Stimulated activated naive CD8-positive, alpha-beta T cell treated with anti-CD3 and anti-CD28 coated beads, Interleukin-15, Interleukin-2, amounts not matched to agents 100 ng/mL and 50 ng/mL, for 24 hours (primary cell): ENCODE data around the gene OPA3.

ENCODE experiments used
- H3K27ac Mint-ChIP-seq: one replicate; pipeline ENCODE4 v1.8.0; 2021; ENCODE audit warnings: mild to moderate bottlenecking, mixed read lengths
- H3K27me3 Mint-ChIP-seq: one replicate; pipeline ENCODE4 v1.8.0; 2021; ENCODE audit warnings: mixed read lengths
- H3K36me3 Mint-ChIP-seq: one replicate; pipeline ENCODE4 v1.8.0; 2021; ENCODE audit warnings: low read depth, mixed read lengths
- H3K4me1 Mint-ChIP-seq: one replicate; pipeline ENCODE4 v1.8.0; 2021; ENCODE audit warnings: low read depth, mixed read lengths
- H3K4me3 Mint-ChIP-seq: one replicate; pipeline ENCODE4 v1.8.0; 2021; ENCODE audit warnings: mild to moderate bottlenecking, mixed read lengths
- H3K9me3 Mint-ChIP-seq: one replicate; pipeline ENCODE4 v1.8.0; 2021; ENCODE audit warnings: mixed read lengths

OPA3 gene

DNA sequence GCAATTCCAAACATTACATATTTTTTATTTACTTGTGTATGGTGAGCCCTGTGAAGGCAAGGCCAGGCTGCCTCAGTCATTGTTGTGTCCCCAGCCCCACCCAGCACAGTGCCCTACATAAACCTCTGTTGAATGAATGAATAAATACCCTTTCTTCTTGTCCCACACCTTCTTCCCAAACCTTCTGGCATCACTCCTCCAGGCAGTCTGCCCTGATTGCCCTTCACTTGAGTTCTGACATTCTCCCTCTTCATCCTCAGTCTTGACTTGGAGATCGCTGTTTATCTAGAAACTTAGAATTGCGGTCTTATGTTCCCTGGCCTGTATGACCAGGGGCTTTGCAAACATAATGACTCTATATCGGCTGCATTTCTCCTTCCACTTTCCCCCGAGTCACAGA is 5.2 kb upstream of the OPA3 start:
- H3K4me3 Mint-ChIP-seq: no peak overlapping the region
- no peaks in the 10 kb centered on the region for H3K36me3 Mint-ChIP-seq
- H3K9me3 Mint-ChIP-seq: no peaks in the 10 kb centered on the region
- H3K27me3 Mint-ChIP-seq: peaks cover 42% of the 10 kb centered on the region
- H3K4me1 Mint-ChIP-seq: peaks cover 21% of the 10 kb centered on the region
- H3K27ac Mint-ChIP-seq: no peak overlapping the region

DNA sequence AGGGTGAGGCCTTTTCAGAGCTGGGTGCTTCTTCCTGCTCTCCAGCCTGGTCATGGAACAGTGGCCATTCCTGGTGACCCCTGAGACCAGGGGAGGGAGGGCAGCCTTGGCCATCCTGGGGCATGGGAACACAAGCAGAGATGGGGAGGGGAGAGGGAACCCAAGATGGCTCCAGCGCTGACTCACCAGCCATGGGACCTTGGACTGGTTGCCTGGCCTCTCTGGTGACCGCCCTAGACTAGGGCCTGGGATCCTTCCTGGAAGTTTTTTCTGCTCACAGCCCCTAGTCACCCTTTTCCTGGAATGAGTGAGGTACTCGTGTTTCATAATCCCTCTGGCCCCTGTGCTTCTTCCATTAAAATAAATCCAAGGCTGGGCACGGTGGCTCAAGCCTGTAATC is 3.3 kb upstream of the OPA3 start:
- Mint-ChIP-seq H3K4me3 (no peak overlapping the region), H3K4me1 (peaks cover 31% of the 10 kb centered on the region), H3K9me3 (no peaks in the 10 kb centered on the region), H3K27ac (no peak overlapping the region), H3K27me3 (peaks cover 39% of the 10 kb centered on the region), H3K36me3 (peaks cover 1% of the 10 kb centered on the region)

DNA sequence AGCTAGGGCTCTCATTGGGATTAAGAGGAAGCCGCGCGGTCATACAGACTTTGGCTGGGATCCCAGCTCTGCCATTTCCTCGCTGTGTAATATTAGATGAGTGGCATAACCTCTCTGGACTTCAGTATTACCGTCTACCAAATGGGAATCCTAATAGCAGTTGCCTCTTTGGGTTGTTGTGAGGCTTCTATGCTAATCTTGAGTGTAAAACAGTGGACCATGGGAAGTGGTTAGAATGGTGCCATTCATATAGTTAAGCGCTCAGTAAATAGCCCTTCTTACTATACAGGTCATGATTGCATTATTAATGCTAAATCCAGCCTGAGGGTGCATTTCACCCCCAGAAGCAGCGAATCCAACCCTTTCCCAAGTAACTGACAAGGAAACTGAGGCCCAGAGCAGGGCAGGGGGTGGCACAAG is 566 bp upstream of the OPA3 start:
- peak overlapping the region; percentile 95 for H3K27ac Mint-ChIP-seq
- peak overlapping the region; percentile 94 for H3K4me3 Mint-ChIP-seq
- H3K36me3 Mint-ChIP-seq: peaks cover 12% of the 10 kb centered on the region
- H3K9me3 Mint-ChIP-seq: no peaks in the 10 kb centered on the region
- H3K4me1 Mint-ChIP-seq: peaks cover 25% of the 10 kb centered on the region
- H3K27me3 Mint-ChIP-seq: peaks cover 18% of the 10 kb centered on the region

GRCh38 chr19:45581576-45581975 is 3.0 kb downstream of the OPA3 start:
- Mint-ChIP-seq H3K27ac (no peak overlapping the region), H3K4me1 (peaks cover 37% of the 10 kb centered on the region), H3K27me3 (no peaks in the 10 kb centered on the region), H3K4me3 (no peak overlapping the region), H3K9me3 (no peaks in the 10 kb centered on the region), H3K36me3 (peaks cover 12% of the 10 kb centered on the region)

DNA sequence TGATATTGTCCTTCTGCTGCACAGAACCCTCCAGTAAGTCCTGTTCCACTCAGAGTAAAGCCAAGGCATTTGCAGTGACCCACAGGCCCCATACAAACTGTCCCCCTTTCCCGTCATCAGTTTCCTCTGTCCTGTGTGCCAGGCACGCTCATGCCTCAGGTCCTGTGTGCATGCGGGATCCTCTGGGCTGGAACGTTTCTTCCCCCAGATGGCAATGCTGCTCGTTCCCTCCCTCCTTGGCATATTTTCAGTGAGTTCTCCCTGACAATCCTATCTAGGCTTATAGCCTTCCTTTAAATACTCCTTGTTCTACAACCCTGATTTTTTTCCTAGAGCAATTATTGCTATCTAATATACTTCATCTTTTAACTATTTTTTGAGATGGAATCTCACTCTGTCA is 5.7 kb downstream of the OPA3 start:
- no peaks in the 10 kb centered on the region for H3K27me3 Mint-ChIP-seq
- H3K27ac Mint-ChIP-seq: no peak overlapping the region
- peaks cover 27% of the 10 kb centered on the region for H3K4me1 Mint-ChIP-seq
- no peaks in the 10 kb centered on the region for H3K9me3 Mint-ChIP-seq
- peaks cover 12% of the 10 kb centered on the region for H3K36me3 Mint-ChIP-seq
- no peak overlapping the region for H3K4me3 Mint-ChIP-seq

DNA sequence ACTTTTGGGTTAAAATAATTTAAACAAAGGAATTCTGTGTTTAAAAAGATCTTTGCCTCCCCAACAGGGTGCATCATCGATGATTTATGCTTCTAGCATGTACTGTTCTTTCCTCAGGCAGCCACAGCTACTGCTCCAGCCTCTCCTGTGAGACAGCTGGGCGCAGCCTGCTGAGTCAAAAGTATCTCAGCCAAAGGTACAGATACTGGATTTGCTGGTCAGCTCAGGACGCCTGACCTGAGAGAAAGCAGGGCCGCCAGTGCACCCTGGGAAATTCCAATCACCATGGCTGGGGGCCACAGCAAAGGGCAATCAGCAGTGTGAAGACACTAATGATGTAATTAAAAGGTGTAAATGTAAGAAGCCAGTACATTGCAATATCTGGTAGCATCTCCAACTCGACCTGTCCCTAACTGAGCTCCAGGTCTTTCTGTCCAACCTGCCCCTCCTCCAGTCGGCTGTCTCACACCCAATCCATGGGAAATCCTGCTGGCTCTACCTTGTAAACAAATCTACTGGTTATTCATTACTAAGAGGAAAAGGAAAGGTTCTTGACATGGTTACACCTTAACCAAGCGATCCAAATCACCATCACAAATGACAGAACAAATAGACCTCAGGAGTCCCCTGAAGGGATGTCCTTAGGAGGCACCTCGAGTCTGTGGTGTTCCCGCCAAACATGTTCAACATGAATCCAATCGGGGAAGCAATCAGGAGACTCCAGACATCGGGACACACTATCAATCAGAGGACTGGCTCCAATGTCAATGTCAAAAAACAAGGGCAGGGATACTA is 7.3 kb downstream of the OPA3 start:
- no peak overlapping the region for H3K4me3 Mint-ChIP-seq

DNA sequence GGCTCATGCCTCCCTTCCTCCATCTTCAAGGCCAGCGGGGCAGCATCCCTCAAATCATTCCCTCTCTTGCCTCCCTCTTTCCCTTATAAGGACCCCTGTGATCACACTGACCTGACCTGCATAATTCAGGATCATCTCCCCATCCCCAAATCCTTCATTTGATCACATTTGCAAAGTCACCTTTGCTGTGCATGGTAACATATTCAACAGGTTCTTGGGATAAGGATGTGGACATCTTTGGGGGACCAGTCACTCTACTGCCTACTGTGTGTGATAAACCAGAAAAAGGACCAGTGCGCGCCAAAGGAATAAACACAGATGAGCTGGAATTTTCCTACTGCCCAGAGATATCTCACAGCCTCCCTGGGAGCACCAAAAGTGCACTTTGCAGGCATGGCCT is 7.9 kb downstream of the OPA3 start:
- H3K27ac Mint-ChIP-seq: no peak overlapping the region
- H3K4me3 Mint-ChIP-seq: no peak overlapping the region
- H3K4me1 Mint-ChIP-seq: peaks cover 15% of the 10 kb centered on the region
- H3K27me3 Mint-ChIP-seq: no peaks in the 10 kb centered on the region
- peaks cover 4% of the 10 kb centered on the region for H3K36me3 Mint-ChIP-seq
- no peaks in the 10 kb centered on the region for H3K9me3 Mint-ChIP-seq

More for the DNA sequence above, 7.3 kb downstream of the OPA3 start:
- H3K27me3 Mint-ChIP-seq: no peaks in the 10 kb centered on the region
- no peaks in the 10 kb centered on the region for H3K9me3 Mint-ChIP-seq
- H3K36me3 Mint-ChIP-seq: peaks cover 7% of the 10 kb centered on the region
- H3K4me1 Mint-ChIP-seq: peaks cover 16% of the 10 kb centered on the region
- no peak overlapping the region for H3K27ac Mint-ChIP-seq

DNA sequence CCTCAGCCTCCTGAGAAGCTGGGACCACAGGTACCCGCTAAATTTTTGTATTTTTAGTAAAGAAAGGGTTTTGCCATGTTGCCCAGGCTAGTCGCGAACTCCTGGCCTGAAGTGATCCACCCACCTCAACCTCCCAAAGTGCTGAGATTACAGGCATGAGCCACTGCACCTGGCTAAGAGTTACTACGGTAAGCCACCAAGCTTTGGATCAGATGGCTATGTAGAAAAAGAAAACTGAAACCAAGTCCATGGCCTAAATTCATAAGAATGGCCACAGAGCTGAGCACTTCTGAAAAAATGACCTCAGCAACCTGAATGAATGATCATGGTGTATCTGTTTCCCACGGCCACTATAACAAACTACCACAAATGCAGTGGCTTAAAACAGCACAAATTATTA is 9.4 kb downstream of the OPA3 start:
- Mint-ChIP-seq H3K27me3 (no peaks in the 10 kb centered on the region), H3K4me1 (peaks cover 13% of the 10 kb centered on the region), H3K36me3 (no peaks in the 10 kb centered on the region), H3K4me3 (no peak overlapping the region), H3K27ac (no peak overlapping the region), H3K9me3 (no peaks in the 10 kb centered on the region)

- no peaks in the 10 kb centered on the region for H3K27me3 Mint-ChIP-seq
- H3K36me3 Mint-ChIP-seq: peaks cover 6% of the 10 kb centered on the region
- H3K9me3 Mint-ChIP-seq: no peaks in the 10 kb centered on the region
- no peak overlapping the region for H3K27ac Mint-ChIP-seq
- no peak overlapping the region for H3K4me3 Mint-ChIP-seq
- peaks cover 20% of the 10 kb centered on the region for H3K4me1 Mint-ChIP-seq
Observed at GRCh38 chr19:45574526-45574925, 10.1 kb downstream of the OPA3 start.

GRCh38 chr19:45571457-45572220 is 13.0 kb downstream of the OPA3 start:
- Mint-ChIP-seq H3K27me3 (no peaks in the 10 kb centered on the region), H3K36me3 (peaks cover 6% of the 10 kb centered on the region), H3K9me3 (no peaks in the 10 kb centered on the region), H3K4me1 (peaks cover 19% of the 10 kb centered on the region), H3K4me3 (no peak overlapping the region), H3K27ac (no peak overlapping the region)

- no peak overlapping the region for H3K27ac Mint-ChIP-seq
- H3K9me3 Mint-ChIP-seq: no peaks in the 10 kb centered on the region
- peaks cover 19% of the 10 kb centered on the region for H3K4me1 Mint-ChIP-seq
- H3K4me3 Mint-ChIP-seq: no peak overlapping the region
- H3K27me3 Mint-ChIP-seq: no peaks in the 10 kb centered on the region
- peaks cover 6% of the 10 kb centered on the region for H3K36me3 Mint-ChIP-seq
Observed at GRCh38 chr19:45569619-45570421, 14.8 kb downstream of the OPA3 start.

- H3K36me3 Mint-ChIP-seq: peaks cover 6% of the 10 kb centered on the region
- no peaks in the 10 kb centered on the region for H3K9me3 Mint-ChIP-seq
- no peak overlapping the region for H3K27ac Mint-ChIP-seq
- H3K4me3 Mint-ChIP-seq: no peak overlapping the region
- no peaks in the 10 kb centered on the region for H3K27me3 Mint-ChIP-seq
- peaks cover 28% of the 10 kb centered on the region for H3K4me1 Mint-ChIP-seq
Observed at GRCh38 chr19:45568732-45569131, 15.9 kb downstream of the OPA3 start.

DNA sequence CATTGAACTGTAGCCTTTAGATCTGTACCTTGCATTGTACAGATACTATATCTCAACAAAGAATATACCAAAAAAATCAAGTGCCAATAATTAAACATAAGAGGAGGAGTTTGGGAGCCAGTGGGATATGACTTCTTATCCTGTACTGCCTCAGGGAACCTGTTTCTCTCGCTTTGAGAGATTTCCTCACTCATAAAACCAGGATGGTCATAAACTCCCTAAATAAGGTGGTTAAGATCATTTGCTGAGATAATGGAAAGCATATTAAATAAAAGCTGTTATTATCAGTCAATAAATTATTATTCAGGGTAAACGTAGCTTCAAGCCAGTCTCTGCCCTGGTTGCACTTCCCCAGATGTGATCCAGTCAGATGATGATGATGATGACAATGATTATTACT is 17.0 kb downstream of the OPA3 start:
- H3K36me3 Mint-ChIP-seq: peaks cover 6% of the 10 kb centered on the region
- no peaks in the 10 kb centered on the region for H3K27me3 Mint-ChIP-seq
- peaks cover 38% of the 10 kb centered on the region for H3K4me1 Mint-ChIP-seq
- no peak overlapping the region for H3K27ac Mint-ChIP-seq
- H3K9me3 Mint-ChIP-seq: no peaks in the 10 kb centered on the region
- no peak overlapping the region for H3K4me3 Mint-ChIP-seq

DNA sequence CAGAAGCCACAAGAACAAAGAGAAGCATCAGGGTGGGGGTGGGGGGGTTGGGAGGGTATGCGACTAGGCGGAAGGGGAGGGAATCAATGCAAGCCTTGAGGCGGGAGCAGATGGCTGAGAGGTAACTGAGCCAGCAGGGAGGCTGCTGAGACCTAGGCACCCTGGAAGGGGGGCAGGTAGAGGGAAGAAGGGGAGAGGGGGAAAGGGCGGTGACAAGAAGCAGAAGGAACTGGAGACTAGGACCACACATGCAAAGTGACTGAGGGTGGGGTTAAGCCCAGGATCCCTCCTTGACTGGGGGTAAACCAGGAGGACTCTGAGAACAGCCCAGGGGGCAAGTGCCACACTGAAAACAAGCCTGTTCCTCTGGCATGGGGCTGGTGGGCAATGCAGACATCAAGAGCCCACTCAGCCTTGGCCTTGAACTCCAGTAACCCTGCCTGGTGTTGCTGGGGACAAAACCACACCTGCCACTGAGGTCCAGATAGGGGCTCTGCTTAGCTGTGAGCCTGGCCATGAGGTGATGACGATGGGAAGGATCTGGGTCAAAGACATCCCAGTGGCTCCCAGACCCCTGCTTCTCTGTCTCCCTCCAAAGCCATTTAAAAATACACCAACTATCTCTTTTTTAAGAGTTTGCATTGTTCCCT is 20.3 kb downstream of the OPA3 start:
- Mint-ChIP-seq H3K36me3 (peaks cover 4% of the 10 kb centered on the region), H3K9me3 (no peaks in the 10 kb centered on the region), H3K4me3 (peak overlapping the region; percentile 3), H3K27ac (peak overlapping the region; percentile 79), H3K4me1 (peaks cover 45% of the 10 kb centered on the region), H3K27me3 (no peaks in the 10 kb centered on the region)
